Right atrium auricular region (tissue), 2 donors: ENCODE data around the gene ADAR. TPM values are rescaled to one million over a fixed set of nuclear protein-coding genes. Genes with fewer than 3 reads are reported as not detected.

Source experiments
- DNase-seq: peaks from one replicate; pipeline ENCODE4 v3.0.0-alpha.2; 2019; ENCODE audit warnings: low spot score
- H3K27ac ChIP-seq, 2 donors: fragments of 200-600 bp; sonication (generic); 1 replicate in 1 of 2; 2 replicates in 1 of 2; pipeline ENCODE4 v1.5.1; 2016 to 2019
- H3K27me3 ChIP-seq, 2 donors: fragments of 200-600 bp; sonication (generic); one replicate each; pipeline versions ENCODE4 v1.5.1 to v1.6.0; 2017 to 2019
- H3K36me3 ChIP-seq: fragments of 200-600 bp; sonication (generic); one replicate; pipeline ENCODE4 v1.5.1; 2016
- H3K4me1 ChIP-seq, 2 donors: fragments of 200-600 bp; sonication (generic); one replicate each; pipeline versions ENCODE4 v1.5.1 to v1.6.0; 2017 to 2019
- H3K4me3 ChIP-seq, 2 donors: fragments of 200-600 bp; sonication (generic); 1 replicate in 1 of 2; 2 replicates in 1 of 2; pipeline ENCODE4 v1.5.1; 2017 to 2019; ENCODE audit warnings: mild to moderate bottlenecking in 1 of 2, moderate library complexity in 1 of 2
- H3K9me3 ChIP-seq, 2 donors: fragments of 200-600 bp; sonication (generic); one replicate each; pipeline ENCODE4 v1.5.1; 2019
- CTCF ChIP-seq, 2 donors: fragments of 200-600 bp; sonication (generic); IDR thresholded peaks; one replicate each; pipeline ENCODE4 v1.5.1; 2019; ENCODE audit warnings: antibody characterized with exemption in 2 of 2
- total RNA-seq, 2 donors: library from RNA; depleted of rRNA; stranded (reverse); fragments of >200 nt; gene quantifications; one replicate each; pipeline ENCODE4 v1.1.0, GENCODE V29; 2016

ADAR gene
- total RNA-seq, 2 donors from 2014 or later = 39.3 to 51.9 TPM

DNA sequence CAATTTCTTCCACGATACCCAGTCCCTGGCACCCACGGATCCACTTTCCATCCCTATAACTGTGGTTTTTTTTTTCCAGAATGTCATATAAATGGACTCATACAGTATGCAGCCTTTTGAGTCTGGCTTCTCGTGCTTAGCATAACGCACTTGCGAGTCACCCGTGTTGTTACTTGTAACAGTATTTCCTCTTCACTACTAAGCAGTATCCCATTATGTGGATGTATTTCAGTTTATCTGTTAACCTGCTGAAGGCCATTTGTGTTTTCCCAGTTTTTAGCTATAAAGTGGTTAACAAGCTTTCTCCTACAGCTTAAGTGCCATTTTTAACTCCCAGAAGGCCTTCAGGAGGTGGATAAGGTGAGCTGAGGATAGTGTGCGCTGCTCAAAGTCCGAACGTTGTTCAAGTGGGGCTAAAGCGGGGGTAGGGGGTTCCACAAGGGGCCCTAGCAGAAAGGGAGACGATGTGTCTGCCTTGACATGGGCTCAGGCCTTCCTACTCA, 829 bp downstream of the ADAR start:
- no peak for TF ChIP-seq CTCF (IDR thresholded peaks at IDR 0.05)
- Histone ChIP-seq H3K36me3 (peaks cover 1% of the 10 kb centered on the region), H3K27ac (peak overlapping the region; percentile 97), H3K4me1 (peaks cover 0 to 63% of the 10 kb centered on the region in 2 donors), H3K27me3 (no peaks in the 10 kb centered on the region), H3K4me3 (peak overlapping the region; percentile 90 to 91), H3K9me3 (no peaks in the 10 kb centered on the region)
- no peak for DNase-seq

DNA sequence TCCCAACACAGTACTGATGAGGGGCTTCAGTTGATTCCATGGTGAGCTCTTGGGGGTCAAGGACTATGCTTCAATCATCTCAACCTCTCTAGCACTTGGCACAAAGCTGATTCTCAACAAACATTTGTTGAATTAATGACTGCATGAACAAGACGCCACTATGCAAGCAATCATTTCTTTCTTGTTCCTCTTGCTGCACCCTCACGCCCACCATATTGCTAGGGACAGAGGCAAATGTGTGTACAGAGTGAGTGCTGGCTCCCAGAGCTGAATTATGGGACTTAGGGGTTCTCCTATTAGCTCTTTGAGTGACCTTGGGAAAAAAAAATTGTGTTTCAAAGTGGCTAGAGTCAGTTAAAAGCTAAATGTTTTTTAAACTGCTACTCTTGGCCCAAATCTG, 2.5 kb downstream of the ADAR start:
- no peaks in the 10 kb centered on the region for H3K27me3 ChIP-seq
- DNase-seq = no peak
- H3K4me3 ChIP-seq = no peak overlapping the region
- no peak overlapping the region for H3K27ac ChIP-seq
- no peak for TF ChIP-seq CTCF (IDR thresholded peaks at IDR 0.05)
- peaks cover 17% of the 10 kb centered on the region for H3K36me3 ChIP-seq
- no peaks in the 10 kb centered on the region for H3K9me3 ChIP-seq
- peaks cover 0 to 73% of the 10 kb centered on the region in 2 donors for H3K4me1 ChIP-seq

DNA sequence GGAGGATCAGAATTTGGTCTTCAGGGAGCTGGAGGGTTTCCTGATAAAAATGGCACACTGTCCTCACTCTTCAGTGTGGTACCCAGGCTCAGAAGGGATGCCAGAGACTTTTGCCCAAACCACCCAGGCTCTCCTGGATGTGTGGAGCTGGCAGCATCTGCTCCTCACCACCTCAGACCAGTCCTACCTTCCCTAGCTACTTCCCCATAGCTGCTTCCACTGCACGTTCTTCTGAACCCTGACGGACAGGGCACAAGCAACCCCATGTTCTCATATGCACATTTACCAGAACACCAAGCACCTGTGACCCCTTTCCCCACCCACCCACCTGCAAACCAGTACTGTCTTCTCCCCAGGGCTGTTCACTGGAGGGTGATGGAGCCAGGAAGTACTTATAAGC, 4.7 kb downstream of the ADAR start:
- no peak overlapping the region for H3K4me3 ChIP-seq
- no peaks in the 10 kb centered on the region for H3K9me3 ChIP-seq
- TF ChIP-seq CTCF (IDR thresholded peaks at IDR 0.05) = no peak
- no peak overlapping the region for H3K27ac ChIP-seq
- peaks cover 22% of the 10 kb centered on the region for H3K36me3 ChIP-seq
- no peak for DNase-seq
- H3K4me1 ChIP-seq = peaks cover 0 to 84% of the 10 kb centered on the region in 2 donors
- H3K27me3 ChIP-seq = no peaks in the 10 kb centered on the region

DNA sequence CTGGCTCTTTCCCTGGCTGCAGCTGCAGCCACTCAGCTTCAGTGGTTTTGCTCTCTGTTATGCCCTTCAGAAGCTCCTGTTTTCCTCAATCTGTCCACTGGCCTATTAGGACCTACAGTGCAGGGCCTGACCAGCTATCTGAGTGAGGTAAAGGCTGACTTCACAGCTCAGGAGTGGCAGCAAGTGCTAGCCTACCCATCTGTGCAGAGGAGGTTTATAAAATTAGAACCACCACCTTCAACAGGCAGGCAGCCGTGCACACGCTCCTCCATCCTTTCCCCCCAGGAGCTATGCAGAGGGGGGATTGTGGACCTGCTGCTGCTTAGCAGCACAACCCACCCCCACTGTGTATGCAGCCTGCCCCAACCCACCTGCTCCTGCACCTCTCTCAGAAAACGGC, 8.3 kb downstream of the ADAR start:
- no peak for TF ChIP-seq CTCF (IDR thresholded peaks at IDR 0.05)
- Histone ChIP-seq H3K4me1 (peaks cover 0 to 57% of the 10 kb centered on the region in 2 donors), H3K4me3 (no peak overlapping the region), H3K36me3 (peaks cover 59% of the 10 kb centered on the region), H3K9me3 (no peaks in the 10 kb centered on the region), H3K27me3 (no peaks in the 10 kb centered on the region), H3K27ac (peak overlapping the region; percentile 65 to 74)
- DNase-seq = no peak

GRCh38 chr1:154598871-154599635, 8.9 kb downstream of the ADAR start:
- Histone ChIP-seq H3K4me3 (no peak overlapping the region), H3K27me3 (no peaks in the 10 kb centered on the region), H3K4me1 (peaks cover 0 to 51% of the 10 kb centered on the region in 2 donors), H3K27ac (peak overlapping the region; percentile 65 to 74), H3K36me3 (peaks cover 65% of the 10 kb centered on the region), H3K9me3 (no peaks in the 10 kb centered on the region)
- DNase-seq = no peak
- TF ChIP-seq CTCF (IDR thresholded peaks at IDR 0.05) = no peak
